Ramos (cell line): Measurements from ENCODE around the gene CDKN1A.

Experiments used
- in situ Hi-C: fragments of 300-500 bp; cut with MboI; formaldehyde crosslinking; loops from one replicate; pipeline ENCODE4 v1.14.3; 2022; ENCODE audit warnings: low sequenced_read_pairs; ENCODE audit not compliant: unreplicated experiment

CDKN1A gene

GRCh38 chr6:36731622-36732310, 53.3 kb downstream of the CDKN1A start:
- in situ Hi-C loops: no loop called here

DNA sequence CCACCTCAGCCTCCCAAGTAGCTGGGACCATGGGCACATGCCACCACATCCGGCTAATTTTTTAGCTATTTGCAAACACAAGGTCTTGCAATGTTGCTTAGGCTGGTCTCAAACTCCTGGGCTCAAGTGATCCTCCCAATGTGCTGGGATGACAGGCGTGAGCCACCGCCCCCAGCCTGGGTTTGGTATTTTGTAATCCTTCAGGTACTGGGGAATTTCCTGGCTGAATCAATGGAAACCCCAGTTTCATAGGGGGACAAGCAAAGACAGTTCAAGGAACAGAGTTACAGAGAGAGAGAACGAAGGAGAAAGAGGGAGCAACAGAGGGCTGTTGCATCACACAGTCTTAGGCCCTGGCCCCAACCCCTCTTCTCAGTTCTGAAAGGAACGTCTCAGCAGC, 54.8 kb downstream of the CDKN1A start:
- in situ Hi-C loops: no loop called here

GRCh38 chr6:36734486-36735060, 56.1 kb downstream of the CDKN1A start:
- in situ Hi-C loops: no loop called here

DNA sequence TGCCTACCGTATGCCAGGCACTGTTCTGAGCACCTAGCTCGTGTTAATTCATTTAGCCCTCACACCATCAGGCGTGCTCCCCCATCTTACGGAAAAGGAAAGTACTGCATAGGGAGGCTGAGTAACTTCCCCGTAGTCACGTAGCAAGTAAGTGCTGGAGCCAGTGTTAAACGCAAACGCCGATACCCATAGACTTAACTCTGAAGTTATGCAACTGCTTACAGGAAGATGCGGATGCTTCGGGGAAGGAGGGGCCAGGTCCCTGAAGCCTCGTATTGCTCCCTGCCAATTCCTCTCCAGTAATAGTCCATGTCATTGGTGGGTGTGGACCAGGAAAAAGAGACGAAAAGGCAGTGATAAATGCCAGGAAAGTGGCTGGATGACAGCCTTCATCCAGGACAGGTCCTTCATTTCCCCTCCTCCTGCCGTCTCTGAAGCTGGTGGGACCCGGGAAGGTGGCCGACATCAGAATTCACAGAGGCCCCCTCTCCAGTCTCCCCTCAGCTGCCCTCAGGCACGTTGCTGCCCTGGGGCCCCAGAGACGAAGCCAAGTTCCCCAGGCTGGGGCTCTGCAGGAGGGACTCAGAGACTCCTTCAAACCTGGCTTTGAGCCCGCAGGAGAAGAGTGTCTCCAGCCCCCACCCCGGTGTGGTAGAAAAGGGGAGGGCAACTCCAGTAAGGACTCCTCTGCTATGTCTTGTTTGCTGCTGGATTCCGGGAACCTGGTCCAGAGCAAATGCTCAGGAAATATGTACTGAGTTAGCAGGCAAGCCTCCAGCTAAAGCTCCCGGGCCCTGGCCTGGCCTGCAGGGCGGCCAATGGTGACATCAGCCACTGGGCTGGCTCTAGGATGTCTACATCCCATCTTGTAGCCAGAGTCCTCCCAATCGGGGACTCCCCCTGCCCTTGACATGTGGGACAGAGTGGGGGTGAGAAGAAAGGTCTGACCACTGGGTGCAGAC, 56.9 kb downstream of the CDKN1A start:
- in situ Hi-C loops: no loop called here
